SK-N-SH treated with all-trans-retinoic acid at 6 μM for 48 hours (cell line): ENCODE measurements around the gene SLC25A29.

Source experiments
- ATAC-seq: fragments of 200-7000 bp; cut with Tn5 transposase; 3 replicates; pipeline ENCODE4 v1.9.1; 2020; ENCODE audit warnings: mild to moderate bottlenecking, moderate library complexity
- ARNTL ChIP-seq: fragments of 450-650 bp; formaldehyde crosslinking; IDR thresholded peaks from 2 replicates; pipeline ENCODE4 v1.5.0; 2020; ENCODE audit warnings: low read depth, mild to moderate bottlenecking, moderate library complexity, borderline replicate concordance
- ESRRG ChIP-seq: fragments of 250-450 bp; sonication (Bioruptor Pico); IDR thresholded peaks from 2 replicates; pipeline ENCODE4 v1.6.1; 2021; ENCODE audit warnings: mild to moderate bottlenecking
- GLIS3 ChIP-seq: fragments of 250-450 bp; sonication (Bioruptor Pico); IDR thresholded peaks from 2 replicates; pipeline ENCODE4 v1.5.0; 2020; ENCODE audit warnings: mild to moderate bottlenecking, moderate library complexity
- ISL1 ChIP-seq: fragments of 250-450 bp; sonication (Bioruptor Pico); IDR thresholded peaks from 2 replicates; pipeline ENCODE4 v2.1.2; 2022; ENCODE audit warnings: mild to moderate bottlenecking, moderate library complexity
- OSR1 ChIP-seq: fragments of 250-450 bp; sonication (Bioruptor Pico); IDR thresholded peaks from 2 replicates; pipeline ENCODE4 v1.8.0; 2022; ENCODE audit warnings: moderate library complexity, mild to moderate bottlenecking, inconsistent platforms
- PATZ1 ChIP-seq: fragments of 250-450 bp; sonication (Bioruptor Pico); IDR thresholded peaks from 2 replicates; pipeline ENCODE4 v1.8.0; 2020; ENCODE audit warnings: mild to moderate bottlenecking, moderate library complexity, borderline replicate concordance
- RARB ChIP-seq: fragments of 250-450 bp; sonication (Bioruptor Pico); IDR thresholded peaks from 2 replicates; pipeline ENCODE4 v1.8.0; 2021; ENCODE audit warnings: mild to moderate bottlenecking, moderate library complexity
- TCF4 ChIP-seq: fragments of 250-450 bp; sonication (Bioruptor Pico); IDR thresholded peaks from 2 replicates; pipeline ENCODE4 v1.8.0; 2021; ENCODE audit warnings: mild to moderate bottlenecking, moderate library complexity, borderline replicate concordance
- TOX ChIP-seq: fragments of 250-450 bp; sonication (Bioruptor Pico); IDR thresholded peaks from 2 replicates; pipeline ENCODE4 v1.8.0; 2021; ENCODE audit warnings: mild to moderate bottlenecking, moderate library complexity, borderline replicate concordance
- ZC3H10 ChIP-seq: fragments of 250-450 bp; sonication (Bioruptor Pico); IDR thresholded peaks from 2 replicates; pipeline ENCODE4 v1.5.1; 2021; ENCODE audit warnings: mild to moderate bottlenecking, moderate library complexity
- ZFP3 ChIP-seq: fragments of 250-450 bp; sonication (Bioruptor Pico); IDR thresholded peaks from 2 replicates; pipeline ENCODE4 v1.5.0; 2020; ENCODE audit warnings: mild to moderate bottlenecking, moderate library complexity
- ZFP30 ChIP-seq: fragments of 450-650 bp; formaldehyde crosslinking; IDR thresholded peaks from 2 replicates; pipeline ENCODE4 v1.5.0; 2022; ENCODE audit warnings: mild to moderate bottlenecking, moderate library complexity
- ZNF565 ChIP-seq: fragments of 450-650 bp; formaldehyde crosslinking; conservative IDR thresholded peaks from 2 replicates; pipeline ENCODE4 v1.5.0; 2020; ENCODE audit warnings: low read depth, mild to moderate bottlenecking, moderate library complexity
- ZNF70 ChIP-seq: fragments of 450-650 bp; formaldehyde crosslinking; IDR thresholded peaks from 2 replicates; pipeline ENCODE4 v1.5.0; 2020; ENCODE audit warnings: mild to moderate bottlenecking, moderate library complexity
- ZNF8 ChIP-seq: fragments of 450-650 bp; formaldehyde crosslinking; IDR thresholded peaks from 2 replicates; pipeline ENCODE4 v1.5.0; 2020; ENCODE audit warnings: mild to moderate bottlenecking, moderate library complexity
- TF ChIP-seq, protein P1 (sequence below): fragments of 250-450 bp; sonication (Bioruptor Pico); IDR thresholded peaks from 2 replicates; pipeline ENCODE4 v1.5.1; 2020; ENCODE audit warnings: low read depth, mild to moderate bottlenecking, moderate library complexity
- TF ChIP-seq, protein P2 (sequence below): fragments of 250-450 bp; sonication (Bioruptor Pico); IDR thresholded peaks from 2 replicates; pipeline ENCODE4 v1.5.0; 2020; ENCODE audit warnings: mild to moderate bottlenecking, moderate library complexity
- TF ChIP-seq, protein P3 (sequence below): fragments of 250-450 bp; sonication (Bioruptor Pico); IDR thresholded peaks from 2 replicates; pipeline ENCODE4 v1.5.1; 2021; ENCODE audit warnings: mild to moderate bottlenecking, moderate library complexity

SLC25A29 gene

DNA sequence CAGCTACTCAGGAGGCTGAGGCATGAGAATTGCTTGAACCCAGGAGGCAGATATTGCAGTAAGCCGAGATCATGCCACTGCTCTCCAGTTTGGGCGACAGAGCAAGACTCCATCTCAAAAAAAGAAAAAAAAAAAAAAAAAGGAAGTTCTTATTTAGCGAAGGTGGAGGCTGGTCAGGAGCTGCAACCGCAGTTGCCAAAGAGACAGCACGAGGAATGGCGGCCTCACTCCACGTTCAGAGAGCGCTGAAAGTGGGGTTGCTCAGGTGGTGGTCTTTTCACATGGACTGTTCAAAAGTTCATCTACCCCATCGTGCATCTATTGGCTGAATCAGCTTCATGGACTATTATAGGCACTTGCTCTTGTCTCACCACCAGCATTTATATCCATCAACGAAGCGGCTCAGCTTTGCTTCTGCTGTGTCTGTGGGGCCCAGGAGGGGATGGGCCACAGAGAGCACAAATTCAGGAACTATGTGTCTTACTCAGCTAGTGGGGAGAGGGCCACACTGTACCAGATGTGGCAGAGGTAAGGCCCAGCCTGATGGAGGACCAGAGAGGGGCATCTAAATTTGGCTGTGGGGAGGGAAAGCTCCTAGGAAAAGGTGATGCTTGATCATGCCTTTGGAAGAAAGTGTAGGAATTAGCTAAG is 44.2 kb upstream of the SLC25A29 start:
- TF ChIP-seq ARNTL (no peak), ESRRG (no peak), TCF4 (CRISPR knock-in tag) (no peak), RARB (CRISPR knock-in tag) (no peak), TOX (CRISPR knock-in tag) (no peak), ZFP30 (CRISPR knock-in tag) (no peak)
- TF ChIP-seq, protein P1, sequence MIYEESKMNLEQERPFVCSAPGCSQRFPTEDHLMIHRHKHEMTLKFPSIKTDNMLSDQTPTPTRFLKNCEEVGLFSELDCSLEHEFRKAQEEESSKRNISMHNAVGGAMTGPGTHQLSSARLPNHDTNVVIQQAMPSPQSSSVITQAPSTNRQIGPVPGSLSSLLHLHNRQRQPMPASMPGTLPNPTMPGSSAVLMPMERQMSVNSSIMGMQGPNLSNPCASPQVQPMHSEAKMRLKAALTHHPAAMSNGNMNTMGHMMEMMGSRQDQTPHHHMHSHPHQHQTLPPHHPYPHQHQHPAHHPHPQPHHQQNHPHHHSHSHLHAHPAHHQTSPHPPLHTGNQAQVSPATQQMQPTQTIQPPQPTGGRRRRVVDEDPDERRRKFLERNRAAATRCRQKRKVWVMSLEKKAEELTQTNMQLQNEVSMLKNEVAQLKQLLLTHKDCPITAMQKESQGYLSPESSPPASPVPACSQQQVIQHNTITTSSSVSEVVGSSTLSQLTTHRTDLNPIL (CRISPR knock-in tag), result no peak

GRCh38 chr14:100348784-100349685 is 42.8 kb upstream of the SLC25A29 start:
- TF ChIP-seq TCF4 (CRISPR knock-in tag) (no peak), PATZ1 (CRISPR knock-in tag) (no peak), ZNF70 (CRISPR knock-in tag) (no peak), ZC3H10 (CRISPR knock-in tag) (no peak)
- TF ChIP-seq, protein P1 (CRISPR knock-in tag), result no peak
- TF ChIP-seq, protein P2, sequence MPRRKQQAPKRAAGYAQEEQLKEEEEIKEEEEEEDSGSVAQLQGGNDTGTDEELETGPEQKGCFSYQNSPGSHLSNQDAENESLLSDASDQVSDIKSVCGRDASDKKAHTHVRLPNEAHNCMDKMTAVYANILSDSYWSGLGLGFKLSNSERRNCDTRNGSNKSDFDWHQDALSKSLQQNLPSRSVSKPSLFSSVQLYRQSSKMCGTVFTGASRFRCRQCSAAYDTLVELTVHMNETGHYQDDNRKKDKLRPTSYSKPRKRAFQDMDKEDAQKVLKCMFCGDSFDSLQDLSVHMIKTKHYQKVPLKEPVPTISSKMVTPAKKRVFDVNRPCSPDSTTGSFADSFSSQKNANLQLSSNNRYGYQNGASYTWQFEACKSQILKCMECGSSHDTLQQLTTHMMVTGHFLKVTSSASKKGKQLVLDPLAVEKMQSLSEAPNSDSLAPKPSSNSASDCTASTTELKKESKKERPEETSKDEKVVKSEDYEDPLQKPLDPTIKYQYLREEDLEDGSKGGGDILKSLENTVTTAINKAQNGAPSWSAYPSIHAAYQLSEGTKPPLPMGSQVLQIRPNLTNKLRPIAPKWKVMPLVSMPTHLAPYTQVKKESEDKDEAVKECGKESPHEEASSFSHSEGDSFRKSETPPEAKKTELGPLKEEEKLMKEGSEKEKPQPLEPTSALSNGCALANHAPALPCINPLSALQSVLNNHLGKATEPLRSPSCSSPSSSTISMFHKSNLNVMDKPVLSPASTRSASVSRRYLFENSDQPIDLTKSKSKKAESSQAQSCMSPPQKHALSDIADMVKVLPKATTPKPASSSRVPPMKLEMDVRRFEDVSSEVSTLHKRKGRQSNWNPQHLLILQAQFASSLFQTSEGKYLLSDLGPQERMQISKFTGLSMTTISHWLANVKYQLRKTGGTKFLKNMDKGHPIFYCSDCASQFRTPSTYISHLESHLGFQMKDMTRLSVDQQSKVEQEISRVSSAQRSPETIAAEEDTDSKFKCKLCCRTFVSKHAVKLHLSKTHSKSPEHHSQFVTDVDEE (CRISPR knock-in tag), result no peak

More for the DNA sequence above, 44.2 kb upstream of the SLC25A29 start:
- no peak for ATAC-seq

GRCh38 chr14:100348253-100348729 is 42.0 kb upstream of the SLC25A29 start:
- TF ChIP-seq, protein P1 (CRISPR knock-in tag), result no peak
- TF ChIP-seq ZNF8 (no peak), GLIS3 (CRISPR knock-in tag) (no peak), OSR1 (no peak), ARNTL (no peak), ESRRG (no peak), RARB (CRISPR knock-in tag) (no peak), PATZ1 (CRISPR knock-in tag) (no peak), ZNF565 (CRISPR knock-in tag) (no peak), ISL1 (CRISPR knock-in tag) (no peak), ZFP3 (no peak)
- TF ChIP-seq, protein P3, sequence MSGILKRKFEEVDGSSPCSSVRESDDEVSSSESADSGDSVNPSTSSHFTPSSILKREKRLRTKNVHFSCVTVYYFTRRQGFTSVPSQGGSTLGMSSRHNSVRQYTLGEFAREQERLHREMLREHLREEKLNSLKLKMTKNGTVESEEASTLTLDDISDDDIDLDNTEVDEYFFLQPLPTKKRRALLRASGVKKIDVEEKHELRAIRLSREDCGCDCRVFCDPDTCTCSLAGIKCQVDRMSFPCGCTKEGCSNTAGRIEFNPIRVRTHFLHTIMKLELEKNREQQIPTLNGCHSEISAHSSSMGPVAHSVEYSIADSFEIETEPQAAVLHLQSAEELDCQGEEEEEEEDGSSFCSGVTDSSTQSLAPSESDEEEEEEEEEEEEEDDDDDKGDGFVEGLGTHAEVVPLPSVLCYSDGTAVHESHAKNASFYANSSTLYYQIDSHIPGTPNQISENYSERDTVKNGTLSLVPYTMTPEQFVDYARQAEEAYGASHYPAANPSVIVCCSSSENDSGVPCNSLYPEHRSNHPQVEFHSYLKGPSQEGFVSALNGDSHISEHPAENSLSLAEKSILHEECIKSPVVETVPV (CRISPR knock-in tag), result no peak
- no peak for ATAC-seq

More at GRCh38 chr14:100348784-100349685, 42.8 kb upstream of the SLC25A29 start:
- no peak for ATAC-seq
